ENCODE measurements around the gene ZNF212.

DNA sequence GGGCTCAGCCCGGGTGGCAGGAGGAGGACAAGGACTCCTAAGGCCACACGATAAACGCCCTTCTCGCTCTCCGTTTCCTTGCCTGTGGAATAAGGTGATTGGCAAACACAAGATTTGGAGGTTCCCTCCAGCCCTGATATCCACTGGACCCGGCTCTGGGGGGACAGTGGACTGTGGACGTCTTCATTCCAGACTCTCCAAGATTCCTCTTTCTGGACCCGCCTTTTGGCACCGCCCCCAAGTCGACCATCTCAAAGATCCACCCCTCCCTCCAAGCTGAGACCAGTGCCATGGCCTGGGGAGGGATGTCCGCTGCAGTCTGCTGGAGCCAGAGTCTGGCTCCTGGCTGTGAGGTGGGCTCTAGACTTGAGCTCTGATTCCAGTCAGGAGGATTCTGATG, 46.2 kb downstream of the ZNF212 start:
- TF ChIP-seq, protein P1, sequence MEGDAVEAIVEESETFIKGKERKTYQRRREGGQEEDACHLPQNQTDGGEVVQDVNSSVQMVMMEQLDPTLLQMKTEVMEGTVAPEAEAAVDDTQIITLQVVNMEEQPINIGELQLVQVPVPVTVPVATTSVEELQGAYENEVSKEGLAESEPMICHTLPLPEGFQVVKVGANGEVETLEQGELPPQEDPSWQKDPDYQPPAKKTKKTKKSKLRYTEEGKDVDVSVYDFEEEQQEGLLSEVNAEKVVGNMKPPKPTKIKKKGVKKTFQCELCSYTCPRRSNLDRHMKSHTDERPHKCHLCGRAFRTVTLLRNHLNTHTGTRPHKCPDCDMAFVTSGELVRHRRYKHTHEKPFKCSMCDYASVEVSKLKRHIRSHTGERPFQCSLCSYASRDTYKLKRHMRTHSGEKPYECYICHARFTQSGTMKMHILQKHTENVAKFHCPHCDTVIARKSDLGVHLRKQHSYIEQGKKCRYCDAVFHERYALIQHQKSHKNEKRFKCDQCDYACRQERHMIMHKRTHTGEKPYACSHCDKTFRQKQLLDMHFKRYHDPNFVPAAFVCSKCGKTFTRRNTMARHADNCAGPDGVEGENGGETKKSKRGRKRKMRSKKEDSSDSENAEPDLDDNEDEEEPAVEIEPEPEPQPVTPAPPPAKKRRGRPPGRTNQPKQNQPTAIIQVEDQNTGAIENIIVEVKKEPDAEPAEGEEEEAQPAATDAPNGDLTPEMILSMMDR (IDR thresholded peaks at IDR 0.05 in 8 of 11, conservative IDR thresholded peaks at IDR 0.05 in 3 of 11): no peak
- no peak for TF ChIP-seq POLR2A (IDR thresholded peaks at IDR 0.05)
